ENCODE data around the gene KLK15.

The KLK15 gene

GRCh38 chr19:50843205-50843604 is 9.8 kb upstream of the KLK15 start:
- no peak for DNase-seq

GRCh38 chr19:50842130-50842529 is 8.8 kb upstream of the KLK15 start:
- DNase-seq, result no peak

GRCh38 chr19:50839712-50840655 is 6.6 kb upstream of the KLK15 start:
- no peak for DNase-seq

- no peak for DNase-seq
Measured at GRCh38 chr19:50838239-50838638, 4.9 kb upstream of the KLK15 start.

- no peak for DNase-seq
Measured at GRCh38 chr19:50837300-50837699, 3.9 kb upstream of the KLK15 start.

- DNase-seq, result no peak
Measured at GRCh38 chr19:50836543-50837195, 3.3 kb upstream of the KLK15 start.

GRCh38 chr19:50835785-50836542 is 2.6 kb upstream of the KLK15 start:
- peak; percentile 61 for DNase-seq

GRCh38 chr19:50835103-50835784 is 1.9 kb upstream of the KLK15 start:
- no peak for DNase-seq

- no peak for DNase-seq
Measured at GRCh38 chr19:50833802-50834167, 411 bp upstream of the KLK15 start.

GRCh38 chr19:50832666-50833065 is 708 bp downstream of the KLK15 start:
- no peak for DNase-seq

- DNase-seq, result no peak
Measured at GRCh38 chr19:50831026-50831396, 2.4 kb downstream of the KLK15 start.

- DNase-seq, result no peak
Measured at GRCh38 chr19:50830266-50831025, 2.9 kb downstream of the KLK15 start.

GRCh38 chr19:50829801-50830200 is 3.6 kb downstream of the KLK15 start:
- no peak for DNase-seq

GRCh38 chr19:50827476-50827875 is 5.9 kb downstream of the KLK15 start:
- DNase-seq, result no peak

- DNase-seq, result no peak
Measured at GRCh38 chr19:50826492-50827240, 6.7 kb downstream of the KLK15 start.

GRCh38 chr19:50823389-50824042 is 9.9 kb downstream of the KLK15 start, which contains the start of gene KLK1:
Gene KLK1, minus strand, starts transcription at chr19:50823787. Its CDS starts 39 bp downstream, at chr19:50823748.
- DNase-seq, result no peak

- DNase-seq, result no peak
Measured at GRCh38 chr19:50822661-50823208, 10.6 kb downstream of the KLK15 start.

GRCh38 chr19:50821622-50822021 is 11.8 kb downstream of the KLK15 start:
- no peak for DNase-seq

GRCh38 chr19:50821248-50821612 is 12.1 kb downstream of the KLK15 start:
- no peak for DNase-seq

- DNase-seq, result no peak
Measured at GRCh38 chr19:50820549-50821247, 12.7 kb downstream of the KLK15 start.

Measured in stimulated activated naive CD4-positive, alpha-beta T cell treated with Interleukin-2 at 50 U/mL for 16 hours (primary cell).